Cerebellar nuclear complex (tissue), 1 donor: ENCODE measurements around the gene RTN4RL1.
A peak's percentile ranks its signal among the peaks of the same experiment; 100 is the strongest.
"Not testable (repeated sequence)": the region's sequence is repeated elsewhere in the genome, so short reads cannot be mapped to it uniquely, and the experiment has no call there.

ENCODE experiments used
- DNase-seq, 2 experiments: peaks; one replicate each; lab custom pipeline; 2025; lab: John Stamatoyannopoulos, UW

RTN4RL1 gene

DNA sequence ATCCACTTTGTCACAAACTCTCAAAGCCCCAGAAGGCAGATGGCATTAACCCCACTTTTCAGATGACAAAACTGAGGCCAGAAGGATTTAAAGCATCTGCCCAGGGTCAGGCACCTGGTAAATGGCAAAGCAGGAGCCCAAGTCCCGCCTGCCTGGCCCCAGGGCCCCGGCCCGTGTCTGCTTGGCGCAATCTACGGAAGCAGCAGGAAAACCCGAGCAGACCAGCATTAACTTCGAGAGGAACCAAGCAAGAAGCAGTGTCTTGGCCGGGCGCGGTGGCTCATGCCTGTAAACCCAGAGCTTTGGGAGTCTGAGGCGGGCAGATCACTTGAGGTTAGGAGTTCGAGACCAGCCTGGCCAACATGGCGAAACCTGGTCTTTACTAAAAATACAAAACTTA is 21.6 kb downstream of the RTN4RL1 start:
- DNase-seq = no peak

GRCh38 chr17:2002767-2003329 is 22.3 kb downstream of the RTN4RL1 start:
- no peak for DNase-seq

DNA sequence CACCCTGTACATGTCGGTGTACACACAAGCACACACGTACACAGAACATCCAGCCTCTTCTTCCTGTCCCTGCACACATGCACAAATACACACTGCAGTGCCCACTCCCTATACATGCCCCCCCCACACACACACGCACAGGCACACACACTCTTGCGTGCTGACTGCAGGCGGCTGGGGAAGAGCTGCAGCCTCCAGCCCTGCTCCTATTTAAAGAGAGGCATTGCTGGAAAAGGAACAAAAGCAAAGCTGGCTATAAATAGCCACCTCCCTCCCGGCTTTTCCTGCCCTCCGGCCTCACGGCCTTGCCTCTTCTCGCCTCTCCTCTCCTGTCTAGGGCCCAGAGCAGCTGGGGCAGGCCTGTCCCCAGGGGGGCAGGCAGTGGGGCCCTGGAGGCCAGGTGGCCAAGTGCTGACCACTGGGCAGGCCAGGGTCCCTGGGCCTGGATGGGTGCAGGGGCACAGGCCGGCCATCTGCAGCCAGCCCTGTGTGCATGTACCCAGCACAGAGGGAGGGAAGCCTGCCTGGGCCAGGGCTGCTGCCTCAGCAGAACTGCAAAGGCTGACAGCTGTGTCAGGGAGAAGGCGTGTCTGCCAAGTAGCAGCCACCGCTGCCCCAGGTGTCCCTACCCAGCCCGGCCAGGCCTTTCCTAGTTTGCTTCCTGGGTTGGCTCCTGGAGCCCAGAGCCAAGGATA is 25.4 kb downstream of the RTN4RL1 start:
- DNase-seq = peak in 1 of 2 experiments; percentile 63

- no peak for DNase-seq
Measured at GRCh38 chr17:1997927-1998742, 27.0 kb downstream of the RTN4RL1 start.

DNA sequence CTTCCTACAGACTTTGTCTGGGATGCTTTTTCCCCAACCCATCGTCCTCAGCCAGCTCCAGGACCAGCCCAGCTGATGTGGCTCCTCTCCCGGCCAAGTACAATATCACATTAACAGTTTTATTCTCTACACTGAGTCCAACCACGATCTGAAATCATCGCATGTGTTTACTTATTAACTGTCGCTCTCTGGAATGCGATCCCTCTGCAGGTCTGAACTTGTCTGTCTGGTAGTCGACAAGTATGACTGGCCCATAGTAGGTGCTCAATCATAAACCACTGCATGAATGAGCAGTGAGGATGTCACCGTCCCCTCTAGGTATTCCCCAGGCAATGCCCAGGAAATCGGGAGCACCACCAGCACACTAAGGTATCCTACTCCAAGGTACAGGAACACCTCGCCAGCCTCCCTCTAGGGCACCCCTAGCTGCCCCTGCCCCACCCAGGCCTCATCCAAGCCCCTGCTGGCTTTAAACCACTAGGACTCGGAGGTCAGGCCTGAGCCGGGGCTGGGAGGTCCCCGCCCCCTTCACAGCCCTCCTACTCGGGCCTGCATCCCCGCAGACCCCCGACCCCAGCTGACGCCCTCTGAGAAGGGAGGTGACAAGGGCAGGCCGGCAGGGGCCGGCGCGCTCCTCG is 27.7 kb downstream of the RTN4RL1 start:
- DNase-seq = no peak

DNA sequence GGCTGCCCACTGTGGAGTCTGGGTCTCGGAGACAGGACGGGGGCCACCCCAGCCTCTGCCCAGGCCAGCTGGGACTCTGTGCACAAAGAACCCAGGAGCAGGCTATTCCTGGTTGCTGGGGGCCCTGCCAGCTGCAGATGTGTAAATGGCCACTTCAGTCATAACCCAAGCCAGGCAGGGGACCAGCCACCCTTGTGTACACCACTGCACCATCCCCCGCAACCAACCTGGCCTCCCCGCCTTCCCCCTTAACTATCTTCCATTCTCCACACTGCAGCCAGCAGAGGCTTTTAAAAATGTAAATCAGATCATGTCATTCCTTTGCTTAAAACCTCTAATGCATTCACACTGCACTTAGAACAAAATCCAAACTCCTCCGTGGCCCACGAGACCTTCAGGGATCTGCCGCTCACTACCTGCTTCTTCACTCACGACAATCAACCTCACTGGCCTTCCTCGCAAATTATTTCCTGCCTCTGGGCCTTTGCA is 28.3 kb downstream of the RTN4RL1 start:
- no peak for DNase-seq

GRCh38 chr17:1995907-1996799 is 29.0 kb downstream of the RTN4RL1 start:
- DNase-seq = peak; percentile 36 to 81

DNA sequence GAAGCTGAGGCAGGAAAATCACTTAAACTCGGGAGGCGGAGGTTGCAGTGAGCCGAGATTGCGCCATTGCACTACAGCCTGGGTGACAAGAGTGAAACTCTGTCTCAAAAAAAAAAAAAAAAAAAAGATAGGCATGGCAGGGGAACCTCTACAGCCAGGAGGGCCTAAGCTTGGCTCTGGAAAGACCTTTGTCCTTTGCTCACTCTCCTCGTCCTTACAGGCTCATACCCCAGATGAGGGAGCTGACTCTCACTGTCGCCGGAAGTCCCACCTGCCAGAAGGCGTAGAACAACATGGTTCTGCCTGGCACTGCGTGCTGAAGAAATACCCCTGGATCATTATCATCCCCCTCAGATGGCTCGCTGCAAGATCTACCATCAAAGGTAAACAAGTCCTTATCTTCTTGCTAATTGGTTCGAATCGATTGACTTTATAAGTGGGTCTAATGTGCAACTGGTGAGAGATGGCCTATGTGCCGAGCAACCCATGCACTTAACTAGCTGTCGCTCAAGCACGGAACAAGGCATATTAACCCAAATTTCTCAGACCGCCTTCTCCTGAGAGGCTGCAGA is 29.7 kb downstream of the RTN4RL1 start:
- no peak for DNase-seq

- no peak for DNase-seq
Measured at GRCh38 chr17:1994707-1995106, 30.4 kb downstream of the RTN4RL1 start.

DNA sequence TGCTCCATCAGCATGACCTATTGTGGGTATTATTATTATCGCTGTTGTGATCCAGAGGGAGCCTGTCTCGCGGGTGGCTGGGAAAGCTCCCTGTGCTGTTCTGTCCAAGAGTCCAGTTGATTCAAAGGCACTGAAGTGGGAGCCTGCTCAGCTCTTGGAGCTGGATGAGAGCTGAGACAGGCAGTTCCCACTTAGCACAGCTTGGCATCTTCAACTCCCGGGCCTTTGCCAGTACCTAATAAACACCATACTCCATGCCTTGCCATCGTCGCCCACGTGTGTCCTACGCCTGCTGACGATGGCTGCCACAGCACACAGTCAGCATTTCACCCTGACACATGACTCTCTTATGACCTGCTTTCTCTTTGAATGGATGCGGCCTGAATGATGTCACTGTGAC is 32.6 kb downstream of the RTN4RL1 start:
- DNase-seq = no peak

GRCh38 chr17:1989135-1989534 is 36.0 kb downstream of the RTN4RL1 start:
- DNase-seq = no peak

GRCh38 chr17:1986783-1987451 is 38.2 kb downstream of the RTN4RL1 start:
- DNase-seq = no peak

DNA sequence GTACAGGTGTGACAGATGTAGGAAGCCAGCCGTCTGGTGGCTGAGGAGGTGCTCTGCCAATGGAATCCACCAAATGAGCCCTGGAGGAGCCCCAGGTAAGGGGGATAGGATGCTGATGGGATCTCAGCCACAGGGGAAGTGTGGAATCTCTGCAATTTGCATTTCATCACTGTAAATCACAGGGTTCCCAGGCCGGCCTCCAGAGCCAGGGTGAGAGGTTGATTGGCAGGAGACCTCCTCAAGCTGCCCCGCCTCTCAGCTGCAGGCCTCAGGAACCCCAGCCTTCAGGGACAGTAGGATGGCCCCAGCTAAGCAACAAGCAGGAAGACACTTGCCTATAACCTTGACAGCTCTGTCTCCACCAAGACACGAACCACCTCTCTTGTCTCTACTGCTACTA is 39.4 kb downstream of the RTN4RL1 start:
- no peak for DNase-seq

GRCh38 chr17:1985093-1985492 is 40.0 kb downstream of the RTN4RL1 start:
- no peak for DNase-seq

GRCh38 chr17:1982793-1983366 is 42.3 kb downstream of the RTN4RL1 start:
- DNase-seq = not testable (repeated sequence)

DNA sequence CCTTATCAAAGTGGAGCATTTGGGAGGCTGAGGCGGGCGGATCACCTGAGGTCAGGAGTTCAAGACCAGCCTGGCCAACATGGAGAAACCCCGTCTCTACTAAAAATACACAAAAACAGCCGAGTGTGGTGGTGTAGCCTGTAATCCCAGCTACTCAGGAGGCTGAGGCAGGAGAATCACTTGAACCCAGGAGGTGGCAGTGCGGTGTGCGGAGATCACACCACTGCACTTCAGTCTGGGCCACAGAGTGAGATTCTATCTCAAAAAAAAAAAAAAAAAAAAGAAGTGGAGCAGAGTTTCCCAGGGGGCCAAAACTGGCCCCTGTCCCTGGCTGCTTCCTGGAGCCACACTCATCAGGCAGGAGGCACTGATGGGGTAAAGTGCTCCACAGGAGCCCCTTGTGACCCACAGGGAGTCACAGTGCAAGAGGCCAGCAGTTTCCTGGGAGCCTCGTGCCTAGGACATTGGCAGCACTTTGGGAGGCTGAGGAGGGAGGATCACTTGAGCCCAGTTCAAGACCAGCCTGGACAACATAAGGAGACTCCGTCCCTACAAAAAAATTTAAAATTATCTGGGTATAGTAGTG is 44.4 kb downstream of the RTN4RL1 start:
- no peak for DNase-seq

- DNase-seq = peak; percentile 24 to 25
Measured at GRCh38 chr17:1979182-1979985, 45.8 kb downstream of the RTN4RL1 start.

- peak in 1 of 2 experiments; percentile 6 for DNase-seq
Measured at GRCh38 chr17:1978396-1978949, 46.7 kb downstream of the RTN4RL1 start.
